Measurements from ENCODE around the gene ITPR2. TPM values are rescaled to one million over a fixed set of nuclear protein-coding genes. Genes with fewer than 3 reads are reported as not detected.

The ITPR2 gene
- total and polyA plus RNA-seq, 2 of the 8 experiments (the other 6 are each of a cell fraction or from before 2014, with no cell fraction given), result 4.1 to 48.3 TPM

- no peaks in the 10 kb centered on the region for H3K4me1 ChIP-seq (replicated peaks in 1 of 4; ENCODE audit: control insufficient read depth in 3 of 4, insufficient read depth in 4 of 4, low read length in 3 of 4)
- H3K4me3 ChIP-seq (ENCODE audit: extremely low read depth in 1 of 4, insufficient read depth in 2 of 4, low read depth in 3 of 4, low read length in 4 of 4), result no peak overlapping the region
- no peak for DNase-seq (ENCODE audit: low read depth in 1 of 2, low spot score in 2 of 2)
- no peak overlapping the region for H3K23ac ChIP-seq (ENCODE audit: insufficient read length)
- no peaks in the 10 kb centered on the region for H3K36me3 ChIP-seq (ENCODE audit: control insufficient read depth in 2 of 4, insufficient read depth in 4 of 4, low read length in 3 of 4)
- H3K56ac ChIP-seq (replicated peaks; ENCODE audit: insufficient read length, low read depth, low read length), result no peak overlapping the region
- H4K91ac ChIP-seq (replicated peaks; ENCODE audit: insufficient read length, low read length), result no peak overlapping the region
- no peaks in the 10 kb centered on the region for H3K27me3 ChIP-seq (replicated peaks in 1 of 4; ENCODE audit: control insufficient read depth in 3 of 4, extremely low read depth in 1 of 4, insufficient read depth in 3 of 4, low read length in 3 of 4)
- no peak overlapping the region for H3K4me2 ChIP-seq (ENCODE audit: insufficient read depth in 1 of 2, low read depth in 2 of 2, low read length in 2 of 2)
- H3K27ac ChIP-seq (ENCODE audit: low read depth, low read length), result no peak overlapping the region
- no peak overlapping the region for H2BK120ac ChIP-seq (replicated peaks; ENCODE audit: low read depth, low read length)
- no peak overlapping the region for H4K5ac ChIP-seq (ENCODE audit: insufficient read length, low read depth, low read length)
- no peak for FAIRE-seq
- H3K79me2 ChIP-seq (ENCODE audit: control insufficient read depth in 1 of 2, insufficient read depth in 2 of 2, low read length in 2 of 2), result no peaks in the 10 kb centered on the region
- ChIA-PET POLR2A (ENCODE audit: partially characterized antibody) (no interaction called here), CTCF (ENCODE audit: partially characterized antibody) (interaction anchor here (0.5 to 0.8 kb wide), 2 partner anchors 9 to 42 kb away, joined by 3 to 5 read pairs; no protein-coding TSS in a partner anchor)
- WGBS, 2 experiments (ENCODE audit: extremely low coverage in 1 of 2, insufficient coverage in 1 of 2, insufficient read length in 1 of 2, insufficient replicate concordance in 2 of 2, low coverage in 1 of 2, low lambda C conversion rate in 2 of 2, missing lambda C conversion rate in 1 of 2), result 75% methylated on average over 3 of the region's 3 CpGs; no CpG with 5 or more reads in 1 of the 2 experiments
- no peak overlapping the region for H3K9ac ChIP-seq (replicated peaks in 1 of 4; ENCODE audit: extremely low read depth in 1 of 4, low read depth in 3 of 4, low read length in 3 of 4)
- no peak overlapping the region for H2AFZ ChIP-seq (ENCODE audit: low read length)
- no peak overlapping the region for H3K18ac ChIP-seq (ENCODE audit: extremely low read depth, low read length)
- H2BK15ac ChIP-seq (ENCODE audit: low read length), result no peak overlapping the region
- no peak overlapping the region for H2BK20ac ChIP-seq (ENCODE audit: low read length)
- no peak overlapping the region for H3K14ac ChIP-seq (ENCODE audit: insufficient read length)
- no peak overlapping the region for H4K8ac ChIP-seq (ENCODE audit: extremely low read depth, insufficient read depth, low read length)
- no peaks in the 10 kb centered on the region for H3K23me2 ChIP-seq (ENCODE audit: low read depth, low read length)
- no peaks in the 10 kb centered on the region for H3K9me3 ChIP-seq (ENCODE audit: insufficient read depth in 2 of 2, low read depth in 1 of 2, low read length in 1 of 2)
- no peak overlapping the region for H2BK5ac ChIP-seq (ENCODE audit: low read depth, low read length)
- H3K4ac ChIP-seq (replicated peaks; ENCODE audit: insufficient read length, low read depth, low read length), result no peak overlapping the region
- H4K20me1 ChIP-seq (replicated peaks in 1 of 2; ENCODE audit: control insufficient read depth in 1 of 2, insufficient read depth in 2 of 2, low read length in 2 of 2), result no peaks in the 10 kb centered on the region
- TF ChIP-seq GTF2F1 (IDR thresholded peaks at IDR 0.05; ENCODE audit: borderline replicate concordance, low read depth, low read length) (no peak), KDM1A (IDR thresholded peaks at IDR 0.05; ENCODE audit: borderline replicate concordance, low read length) (no peak), HDAC2 (IDR thresholded peaks at IDR 0.05; ENCODE audit: borderline replicate concordance in 1 of 2, low read depth in 2 of 2, low read length in 2 of 2) (no peak), SP4 (IDR thresholded peaks at IDR 0.05; ENCODE audit: low read length) (no peak), USF2 (IDR thresholded peaks at IDR 0.05; ENCODE audit: low read length) (no peak), PHF8 (conservative IDR thresholded peaks at IDR 0.05; ENCODE audit: low read depth, low read length) (no peak), E2F6 (IDR thresholded peaks at IDR 0.05) (no peak), SP1 (IDR thresholded peaks at IDR 0.05; ENCODE audit: low read depth, low read length) (no peak), GABPA (IDR thresholded peaks at IDR 0.05; ENCODE audit: borderline replicate concordance, insufficient read depth, low read length) (no peak), SRF (IDR thresholded peaks at IDR 0.05; ENCODE audit: low read depth, low read length) (no peak)
- H2BK12ac ChIP-seq (ENCODE audit: low read depth, low read length), result no peak overlapping the region
- no peak overlapping the region for H2AK5ac ChIP-seq (ENCODE audit: low read depth, low read length)
- no peaks in the 10 kb centered on the region for H3K79me1 ChIP-seq (ENCODE audit: low read depth, low read length)
Observed at GRCh38 chr12:26534071-26534470, 298.9 kb downstream of the ITPR2 start.
